HG03432 (cell line): ENCODE measurements around the gene RABGAP1L.
"Not testable (repeated sequence)": the region's sequence is repeated elsewhere in the genome, so short reads cannot be mapped to it uniquely, and the experiment has no call there.

Experiments
- ATAC-seq: cut with Tn5 transposase; IDR thresholded peaks from one replicate; pipeline ENCODE4 v1.9.1; 2021; ENCODE audit warnings: mild to moderate bottlenecking, moderate library complexity; ENCODE audit not compliant: unreplicated experiment

RABGAP1L gene

GRCh38 chr1:174895610-174896009, 736.3 kb downstream of the RABGAP1L start:
- not testable (repeated sequence) for ATAC-seq

- no peak for ATAC-seq
These were observed 738.9 kb downstream of the RABGAP1L start for GRCh38 chr1:174898102-174898797.

- ATAC-seq: no peak
These were observed 741.0 kb downstream of the RABGAP1L start for GRCh38 chr1:174900317-174900716.

- ATAC-seq: no peak
These were observed 743.3 kb downstream of the RABGAP1L start for GRCh38 chr1:174902531-174903099.

- no peak for ATAC-seq
These were observed 752.3 kb downstream of the RABGAP1L start for GRCh38 chr1:174911606-174912005.

- ATAC-seq: peak; percentile 68
These were observed 752.9 kb downstream of the RABGAP1L start for GRCh38 chr1:174912264-174912663.

- ATAC-seq: no peak
These were observed 754.0 kb downstream of the RABGAP1L start for GRCh38 chr1:174913225-174913903.

GRCh38 chr1:174914991-174915390, 755.7 kb downstream of the RABGAP1L start:
- no peak for ATAC-seq

GRCh38 chr1:174916846-174917245, 757.5 kb downstream of the RABGAP1L start:
- ATAC-seq: no peak

GRCh38 chr1:174920093-174920492, 760.8 kb downstream of the RABGAP1L start:
- no peak for ATAC-seq

- no peak for ATAC-seq
These were observed 762.8 kb downstream of the RABGAP1L start for GRCh38 chr1:174922121-174922520.

GRCh38 chr1:174923820-174924219, 764.5 kb downstream of the RABGAP1L start:
- no peak for ATAC-seq

- no peak for ATAC-seq
These were observed 769.2 kb downstream of the RABGAP1L start for GRCh38 chr1:174928541-174928940.

- no peak for ATAC-seq
These were observed 771.9 kb downstream of the RABGAP1L start for GRCh38 chr1:174931214-174931613.

- no peak for ATAC-seq
These were observed 773.3 kb downstream of the RABGAP1L start for GRCh38 chr1:174932587-174932986.

- ATAC-seq: no peak
These were observed 776.8 kb downstream of the RABGAP1L start for GRCh38 chr1:174935961-174936727.

- no peak for ATAC-seq
These were observed 779.1 kb downstream of the RABGAP1L start for GRCh38 chr1:174938281-174939007.

- no peak for ATAC-seq
These were observed 780.6 kb downstream of the RABGAP1L start for GRCh38 chr1:174939775-174940545.

GRCh38 chr1:174940646-174941175, 781.4 kb downstream of the RABGAP1L start:
- ATAC-seq: no peak
